H9 (cell line): ENCODE measurements around the gene TMEM132C. TPM values are rescaled to one million over a fixed set of nuclear protein-coding genes. Genes with fewer than 3 reads are reported as not detected.

Experiments used
- DNase-seq: peaks from one replicate; pipeline ENCODE4 v3.0.0-alpha.2; 2017
- H2AFZ ChIP-seq: one replicate; pipeline ENCODE4 v1.6.1; 2013; ENCODE audit warnings: mild to moderate bottlenecking, low read length, control low read depth, moderate library complexity
- H2AK5ac ChIP-seq: 2 replicates; pipeline ENCODE4 v1.6.1; 2013; ENCODE audit warnings: low read length, control low read depth, mixed read lengths; ENCODE audit not compliant: insufficient read length
- H2BK120ac ChIP-seq: one replicate; pipeline ENCODE4 v1.6.1; 2013; ENCODE audit warnings: low read depth, mild to moderate bottlenecking, low read length, control low read depth, inconsistent platforms; ENCODE audit not compliant: poor library complexity, severe bottlenecking
- H2BK12ac ChIP-seq: 2 replicates; pipeline ENCODE4 v1.6.1; 2013; ENCODE audit warnings: low read length, control low read depth, mixed read lengths, low read depth; ENCODE audit not compliant: insufficient read length
- H2BK15ac ChIP-seq: 2 replicates; pipeline ENCODE4 v1.6.1; 2013; ENCODE audit warnings: low read depth, low read length, control low read depth
- H2BK20ac ChIP-seq: one replicate; pipeline ENCODE4 v1.6.1; 2013; ENCODE audit warnings: low read depth, mild to moderate bottlenecking, low read length, control low read depth, inconsistent platforms; ENCODE audit not compliant: poor library complexity, severe bottlenecking
- H2BK5ac ChIP-seq: 2 replicates; pipeline ENCODE4 v1.6.1; 2013; ENCODE audit warnings: low read length, control low read depth, mixed read lengths; ENCODE audit not compliant: insufficient read length
- H3K14ac ChIP-seq: 2 replicates; pipeline ENCODE4 v1.6.1; 2013; ENCODE audit warnings: low read length, control low read depth; ENCODE audit not compliant: insufficient read depth
- H3K18ac ChIP-seq: 2 replicates; pipeline ENCODE4 v1.6.1; 2013; ENCODE audit warnings: low read depth, mild to moderate bottlenecking, mixed read lengths, low read length, control low read depth; ENCODE audit not compliant: insufficient read length
- H3K23ac ChIP-seq: 2 replicates; pipeline ENCODE4 v1.6.1; 2013; ENCODE audit warnings: low read length, control low read depth, mixed read lengths, low read depth; ENCODE audit not compliant: insufficient read length
- H3K23me2 ChIP-seq: 2 replicates; pipeline ENCODE4 v1.6.1; 2013; ENCODE audit warnings: low read depth, mild to moderate bottlenecking, mixed read lengths, low read length, control low read depth; ENCODE audit not compliant: insufficient read length, poor library complexity, severe bottlenecking
- H3K27ac ChIP-seq: 2 replicates; pipeline ENCODE4 v1.5.1; 2013; ENCODE audit warnings: low read length, control low read depth, mixed read lengths, low read depth; ENCODE audit not compliant: insufficient read length
- H3K27me3 ChIP-seq: 2 replicates; pipeline ENCODE4 v1.6.1; 2013; ENCODE audit warnings: low read length, control low read depth, inconsistent platforms; ENCODE audit not compliant: insufficient read depth
- H3K4ac ChIP-seq: 2 replicates; pipeline ENCODE4 v1.6.1; 2013; ENCODE audit warnings: low read depth, mild to moderate bottlenecking, control low read depth, inconsistent platforms, low read length, moderate library complexity
- H3K4me1 ChIP-seq: 2 replicates; pipeline ENCODE4 v1.6.1; 2013; ENCODE audit warnings: low read length, control low read depth, inconsistent platforms; ENCODE audit not compliant: insufficient read depth
- H3K4me2 ChIP-seq: 2 replicates; pipeline ENCODE4 v1.6.1; 2013; ENCODE audit warnings: low read length, control low read depth, mixed read lengths; ENCODE audit not compliant: insufficient read length, insufficient read depth
- H3K56ac ChIP-seq: 2 replicates; pipeline ENCODE4 v1.6.1; 2013; ENCODE audit warnings: low read depth, mild to moderate bottlenecking, mixed read lengths, low read length, control low read depth; ENCODE audit not compliant: insufficient read length
- H3K79me1 ChIP-seq: 2 replicates; pipeline ENCODE4 v1.6.1; 2013; ENCODE audit warnings: low read depth, mild to moderate bottlenecking, moderate library complexity, low read length, control low read depth, inconsistent platforms; ENCODE audit not compliant: insufficient read depth, poor library complexity, severe bottlenecking
- H3K79me2 ChIP-seq: 2 replicates; pipeline ENCODE4 v1.6.1; 2013; ENCODE audit warnings: low read length, control low read depth, inconsistent platforms; ENCODE audit not compliant: insufficient read depth
- H3K9ac ChIP-seq: 2 replicates; pipeline ENCODE4 v1.6.1; 2013; ENCODE audit warnings: low read length, control low read depth, mixed read lengths; ENCODE audit not compliant: insufficient read length; ENCODE audit errors: extremely low read depth
- H3K9me3 ChIP-seq: one replicate; pipeline ENCODE4 v1.6.1; 2013; ENCODE audit warnings: low read depth, low read length, inconsistent platforms; ENCODE audit not compliant: control insufficient read depth
- H3T11ph ChIP-seq: one replicate; pipeline ENCODE4 v1.6.1; 2013; ENCODE audit warnings: mild to moderate bottlenecking, low read length, control low read depth, inconsistent platforms
- H4K20me1 ChIP-seq: one replicate; pipeline ENCODE4 v1.6.1; 2013; ENCODE audit not compliant: control insufficient read depth, insufficient read length, insufficient read depth
- H4K5ac ChIP-seq: 2 replicates; pipeline ENCODE4 v1.6.1; 2013; ENCODE audit warnings: low read depth, mild to moderate bottlenecking, mixed read lengths, low read length, control low read depth; ENCODE audit not compliant: insufficient read length
- H4K8ac ChIP-seq: replicated peaks from 2 replicates; pipeline ENCODE4 v1.6.1; 2013; ENCODE audit warnings: low read length, control low read depth, mixed read lengths, low read depth; ENCODE audit not compliant: insufficient read length
- H4K91ac ChIP-seq: 2 replicates; pipeline ENCODE4 v1.6.1; 2013; ENCODE audit warnings: low read depth, mild to moderate bottlenecking, moderate library complexity, mixed read lengths, low read length, control low read depth; ENCODE audit not compliant: insufficient read length
- H3K27ac Mint-ChIP-seq, 3 experiments: 2 replicates in 2 of 3; 3 replicates in 1 of 3; pipeline ENCODE4 v1.8.0; 2020 to 2021; ENCODE audit warnings: mixed read lengths in 3 of 3, mild to moderate bottlenecking in 1 of 3, moderate library complexity in 1 of 3
- H3K27me3 Mint-ChIP-seq: 2 replicates; pipeline ENCODE4 v1.8.0; 2021; ENCODE audit warnings: low read depth, mild to moderate bottlenecking, moderate library complexity, mixed read lengths
- H3K36me3 Mint-ChIP-seq, 3 experiments: 2 replicates in 2 of 3; 3 replicates in 1 of 3; pipeline ENCODE4 v1.8.0; 2020 to 2021; ENCODE audit warnings: low read depth in 3 of 3, mixed read lengths in 3 of 3; ENCODE audit not compliant: insufficient read depth in 1 of 3
- H3K4me1 Mint-ChIP-seq, 2 experiments: 2 replicates each; pipeline ENCODE4 v1.8.0; 2020; ENCODE audit warnings: mixed read lengths in 2 of 2
- H3K4me3 Mint-ChIP-seq, 2 experiments: 2 replicates in 1 of 2; 3 replicates in 1 of 2; pipeline ENCODE4 v1.8.0; 2020 to 2021; ENCODE audit warnings: mild to moderate bottlenecking in 2 of 2, mixed read lengths in 2 of 2, moderate library complexity in 1 of 2
- H3K9me3 Mint-ChIP-seq, 2 experiments: 2 replicates in 1 of 2; 3 replicates in 1 of 2; pipeline ENCODE4 v1.8.0; 2020; ENCODE audit warnings: mild to moderate bottlenecking in 2 of 2, mixed read lengths in 2 of 2, moderate library complexity in 1 of 2
- WGBS: extraction: QIAGEN DNeasy Blood & Tissue Kit; methylation state at CpG from one replicate; pipeline ENCODE4 v1.1.7; 2013; ENCODE audit warnings: missing lambda C conversion rate, low lambda C conversion rate, mixed read lengths; ENCODE audit not compliant: insufficient read length; ENCODE audit errors: extremely low coverage; 5-methylcytosine and 5-hydroxymethylcytosine counted together
- total RNA-seq: library from RNA; stranded (reverse); gene quantifications from 2 replicates; pipeline ENCODE4 v1.2.1, GENCODE V29; 2021
- TF ChIP-seq, protein P1 (sequence below): fragments of 200-600 bp; sonication (generic); conservative IDR thresholded peaks from 3 replicates; pipeline ENCODE4 v1.8.0; 2021; ENCODE audit warnings: antibody characterized with exemption, mild to moderate bottlenecking

Gene TMEM132C
- total RNA-seq, 1 experiment from 2014 or later = 0.22 TPM

- H4K5ac ChIP-seq = no peak overlapping the region
- H4K91ac ChIP-seq = no peak overlapping the region
- H3K4me2 ChIP-seq = no peak overlapping the region
- H4K20me1 ChIP-seq = no peaks in the 10 kb centered on the region
- no peak overlapping the region for H3T11ph ChIP-seq
- no peak overlapping the region for H3K18ac ChIP-seq
- no peak overlapping the region for H2AFZ ChIP-seq
- H3K27me3 ChIP-seq = no peaks in the 10 kb centered on the region; the same call in 1 of the 2 replicates
- H3K4me1 ChIP-seq = no peaks in the 10 kb centered on the region
- no peaks in the 10 kb centered on the region for H3K23me2 ChIP-seq
- WGBS = no CpG with 5 or more reads among the region's 13 CpGs
- H3K79me1 ChIP-seq = no peaks in the 10 kb centered on the region
- H4K8ac ChIP-seq = no peak overlapping the region
- no peak overlapping the region for H3K23ac ChIP-seq
- H3K14ac ChIP-seq = no peak overlapping the region
- H3K79me2 ChIP-seq = no peaks in the 10 kb centered on the region
- H2BK12ac ChIP-seq = no peak overlapping the region
- H3K9me3 ChIP-seq = no peaks in the 10 kb centered on the region
- Mint-ChIP-seq H3K4me3 (no peak overlapping the region), H3K9me3 (no peaks in the 10 kb centered on the region; a peak in 1 of 5 replicates), H3K36me3 (no peaks in the 10 kb centered on the region), H3K4me1 (peaks cover 6 to 7% of the 10 kb centered on the region in 2 experiments; a peak in 3 of 4 replicates), H3K27me3 (peaks cover 11% of the 10 kb centered on the region), H3K27ac (no peak overlapping the region)
- H2BK5ac ChIP-seq = no peak overlapping the region
- H3K27ac ChIP-seq = no peak overlapping the region
- no peak overlapping the region for H2BK15ac ChIP-seq
- no peak overlapping the region for H3K9ac ChIP-seq
- H2AK5ac ChIP-seq = no peak overlapping the region
- no peak overlapping the region for H2BK120ac ChIP-seq
- no peak for DNase-seq
- TF ChIP-seq, protein P1, sequence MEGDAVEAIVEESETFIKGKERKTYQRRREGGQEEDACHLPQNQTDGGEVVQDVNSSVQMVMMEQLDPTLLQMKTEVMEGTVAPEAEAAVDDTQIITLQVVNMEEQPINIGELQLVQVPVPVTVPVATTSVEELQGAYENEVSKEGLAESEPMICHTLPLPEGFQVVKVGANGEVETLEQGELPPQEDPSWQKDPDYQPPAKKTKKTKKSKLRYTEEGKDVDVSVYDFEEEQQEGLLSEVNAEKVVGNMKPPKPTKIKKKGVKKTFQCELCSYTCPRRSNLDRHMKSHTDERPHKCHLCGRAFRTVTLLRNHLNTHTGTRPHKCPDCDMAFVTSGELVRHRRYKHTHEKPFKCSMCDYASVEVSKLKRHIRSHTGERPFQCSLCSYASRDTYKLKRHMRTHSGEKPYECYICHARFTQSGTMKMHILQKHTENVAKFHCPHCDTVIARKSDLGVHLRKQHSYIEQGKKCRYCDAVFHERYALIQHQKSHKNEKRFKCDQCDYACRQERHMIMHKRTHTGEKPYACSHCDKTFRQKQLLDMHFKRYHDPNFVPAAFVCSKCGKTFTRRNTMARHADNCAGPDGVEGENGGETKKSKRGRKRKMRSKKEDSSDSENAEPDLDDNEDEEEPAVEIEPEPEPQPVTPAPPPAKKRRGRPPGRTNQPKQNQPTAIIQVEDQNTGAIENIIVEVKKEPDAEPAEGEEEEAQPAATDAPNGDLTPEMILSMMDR = no peak
- no peak overlapping the region for H2BK20ac ChIP-seq
- no peak overlapping the region for H3K4ac ChIP-seq
- H3K56ac ChIP-seq = no peak overlapping the region
These were observed 480.5 kb downstream of the TMEM132C start for GRCh38 chr12:128747441-128747840.
